ENCODE measurements around the gene LHX3.

The LHX3 gene

DNA sequence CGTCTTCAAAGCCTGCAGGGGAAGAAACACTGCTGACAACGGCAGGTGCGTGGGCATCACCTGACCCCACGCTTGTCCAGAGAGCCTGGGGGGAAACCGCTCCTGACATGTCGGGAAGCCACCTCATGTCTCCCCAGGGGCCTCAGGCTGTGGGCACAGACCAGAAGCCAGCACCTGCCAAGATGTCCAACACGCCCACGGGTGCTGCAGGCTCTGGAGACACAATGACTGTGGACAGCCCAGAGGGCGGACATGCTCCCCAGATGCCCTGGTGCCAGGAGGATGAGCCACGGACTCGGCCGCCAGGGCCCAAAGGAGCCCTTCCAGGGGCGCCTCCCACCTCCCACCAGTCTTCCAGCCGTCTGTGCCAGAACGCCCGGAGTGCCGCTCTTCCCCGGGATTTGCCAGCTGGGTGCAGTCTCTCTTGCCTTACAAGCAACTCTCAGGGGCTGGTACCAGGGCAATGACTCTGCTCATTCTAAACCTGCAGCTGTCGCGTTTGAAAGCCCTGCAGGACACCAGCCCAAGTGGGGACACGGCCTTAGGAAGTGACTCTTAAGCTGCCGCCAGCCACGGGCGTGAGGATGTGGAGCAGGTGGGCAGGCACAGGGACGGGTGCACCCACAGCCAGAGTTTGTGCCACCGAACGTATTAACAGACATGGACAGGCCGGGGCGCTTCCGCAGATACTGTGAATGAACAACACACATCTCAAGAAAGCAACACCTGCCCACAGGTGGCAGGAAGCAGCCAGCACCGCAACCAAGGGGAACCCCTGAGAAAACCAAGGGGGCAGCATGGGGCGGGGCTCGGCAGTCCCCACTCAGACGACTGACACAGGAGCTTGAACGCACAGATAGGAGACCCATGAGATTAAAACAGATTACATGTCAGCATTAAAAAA lies 6.8 kb upstream of the LHX3 start:
- in situ Hi-C loops (cut with HindIII; ENCODE audit: low sequenced_read_pairs), result no loop called here

GRCh38 chr9:136211006-136211405 lies 6.1 kb upstream of the LHX3 start:
- in situ Hi-C loops (cut with HindIII; ENCODE audit: low sequenced_read_pairs), result no loop called here

DNA sequence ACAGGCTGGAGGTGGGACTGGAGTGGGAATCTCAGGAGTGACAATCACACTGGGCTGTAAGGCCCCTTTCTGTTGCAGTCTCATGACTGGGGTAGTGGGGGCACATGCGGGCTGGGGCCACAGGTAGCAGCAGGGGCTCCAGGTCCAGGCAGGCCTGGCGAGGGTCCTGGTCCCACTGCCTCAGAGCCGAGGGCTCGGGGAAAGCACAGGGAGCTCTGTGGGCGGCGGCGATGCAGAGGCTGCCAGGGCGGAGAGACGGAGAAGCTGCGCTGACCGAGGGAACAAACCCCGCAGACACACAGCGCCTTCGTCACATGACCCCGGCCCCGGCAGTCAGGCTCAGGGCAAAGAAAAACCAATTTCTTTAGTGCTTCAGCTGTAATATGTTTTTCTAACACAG lies 5.3 kb upstream of the LHX3 start:
- in situ Hi-C loops (cut with HindIII; ENCODE audit: low sequenced_read_pairs), result no loop called here

DNA sequence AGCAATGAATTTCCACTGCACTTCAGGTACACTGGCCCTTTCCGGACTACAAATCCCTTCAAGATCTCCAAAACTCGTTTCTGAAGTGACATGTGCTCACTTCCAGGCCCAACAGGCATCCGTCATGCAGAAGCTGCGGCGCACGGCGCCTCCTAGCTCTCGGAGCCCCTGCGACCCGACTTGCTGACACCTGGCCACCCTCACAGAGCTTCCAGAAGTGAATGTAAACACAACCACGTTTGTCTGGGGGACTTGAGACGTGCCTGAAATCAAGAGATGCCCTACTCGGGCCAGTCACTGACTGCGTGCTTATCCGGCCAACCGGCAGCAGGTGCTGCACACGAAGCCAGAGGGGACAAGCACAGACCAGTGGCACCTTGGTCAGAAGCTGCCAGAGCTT lies 4.9 kb upstream of the LHX3 start:
- in situ Hi-C loops (cut with HindIII; ENCODE audit: low sequenced_read_pairs), result loop anchor here (5.0 kb wide), 1 partner anchor 68 kb away; no protein-coding TSS in a partner anchor

- in situ Hi-C loops (cut with HindIII; ENCODE audit: low sequenced_read_pairs), result loop anchor here (5.0 kb wide), 1 partner anchor 68 kb away; no protein-coding TSS in a partner anchor
These were observed 4.3 kb upstream of the LHX3 start for GRCh38 chr9:136209232-136209631.

DNA sequence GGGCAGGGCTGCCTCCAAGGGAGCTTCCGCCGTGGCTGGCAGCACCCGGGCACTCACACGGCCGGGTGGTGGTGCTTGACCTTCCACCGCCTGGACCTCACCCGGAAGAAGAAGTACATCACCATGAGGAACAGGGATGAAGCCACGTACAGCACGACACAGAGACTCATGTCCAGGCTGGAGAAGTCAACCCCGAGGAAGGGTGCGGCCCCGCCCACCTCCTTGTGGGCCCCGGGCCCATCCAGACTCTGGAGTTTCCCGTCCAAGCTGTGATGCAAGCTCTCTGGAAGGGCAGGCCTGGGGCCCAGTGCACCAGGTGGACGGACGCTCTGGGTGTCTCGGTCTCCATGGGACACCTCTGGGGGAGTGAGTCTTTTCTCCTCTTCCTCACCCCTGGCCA lies 3.7 kb upstream of the LHX3 start:
- in situ Hi-C loops (cut with HindIII; ENCODE audit: low sequenced_read_pairs), result loop anchor here (5.0 kb wide), 1 partner anchor 69 kb away; no protein-coding TSS in a partner anchor

GRCh38 chr9:136207616-136208015 lies 2.7 kb upstream of the LHX3 start:
- in situ Hi-C loops (cut with HindIII; ENCODE audit: low sequenced_read_pairs), result loop anchor here (5.0 kb wide), 1 partner anchor 70 kb away; no protein-coding TSS in a partner anchor

GRCh38 chr9:136206602-136207275 lies 1.8 kb upstream of the LHX3 start:
- in situ Hi-C loops (cut with HindIII; ENCODE audit: low sequenced_read_pairs), result loop anchor here (5.0 kb wide), 1 partner anchor 71 kb away; no protein-coding TSS in a partner anchor

GRCh38 chr9:136205707-136205992 lies 722 bp upstream of the LHX3 start:
- in situ Hi-C loops (cut with HindIII; ENCODE audit: low sequenced_read_pairs), result loop anchor here (5.0 kb wide), 1 partner anchor 72 kb away; no protein-coding TSS in a partner anchor

DNA sequence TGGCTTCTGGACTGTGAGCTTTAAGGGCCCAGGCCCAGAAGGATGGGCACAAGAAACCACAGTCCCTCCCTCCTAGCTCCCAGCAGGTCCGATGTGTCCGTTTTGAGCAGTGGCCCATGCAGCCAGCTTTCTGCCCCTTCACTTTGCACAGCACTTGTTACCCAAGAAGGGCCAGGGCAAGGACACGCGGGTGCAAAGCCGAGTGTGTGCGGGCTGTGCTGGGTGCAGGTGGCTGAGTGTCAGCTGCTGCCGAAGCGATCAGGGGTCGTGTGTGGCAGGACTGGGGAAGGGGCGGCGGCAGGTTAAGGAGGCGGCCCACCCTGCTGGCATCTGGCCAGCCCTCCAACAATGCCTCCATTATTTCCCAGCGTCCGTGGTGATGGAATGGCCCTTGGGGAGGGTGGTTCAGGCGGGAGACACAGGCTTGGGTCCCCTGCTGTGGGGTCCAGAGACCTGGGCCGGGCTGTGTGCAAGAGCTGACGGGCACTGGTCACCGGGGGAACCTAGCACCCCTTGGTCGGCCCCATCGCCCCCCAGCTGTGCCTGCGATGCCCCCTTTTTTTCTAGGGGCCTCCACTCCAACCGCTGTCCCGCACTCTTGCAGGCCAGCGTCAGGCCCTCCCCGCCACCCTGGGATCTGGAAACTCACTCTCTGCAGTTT lies 653 bp downstream of the LHX3 start:
- in situ Hi-C loops (cut with HindIII; ENCODE audit: low sequenced_read_pairs), result no loop called here

GRCh38 chr9:136203408-136204144 lies 1.4 kb downstream of the LHX3 start:
- in situ Hi-C loops (cut with HindIII; ENCODE audit: low sequenced_read_pairs), result no loop called here

DNA sequence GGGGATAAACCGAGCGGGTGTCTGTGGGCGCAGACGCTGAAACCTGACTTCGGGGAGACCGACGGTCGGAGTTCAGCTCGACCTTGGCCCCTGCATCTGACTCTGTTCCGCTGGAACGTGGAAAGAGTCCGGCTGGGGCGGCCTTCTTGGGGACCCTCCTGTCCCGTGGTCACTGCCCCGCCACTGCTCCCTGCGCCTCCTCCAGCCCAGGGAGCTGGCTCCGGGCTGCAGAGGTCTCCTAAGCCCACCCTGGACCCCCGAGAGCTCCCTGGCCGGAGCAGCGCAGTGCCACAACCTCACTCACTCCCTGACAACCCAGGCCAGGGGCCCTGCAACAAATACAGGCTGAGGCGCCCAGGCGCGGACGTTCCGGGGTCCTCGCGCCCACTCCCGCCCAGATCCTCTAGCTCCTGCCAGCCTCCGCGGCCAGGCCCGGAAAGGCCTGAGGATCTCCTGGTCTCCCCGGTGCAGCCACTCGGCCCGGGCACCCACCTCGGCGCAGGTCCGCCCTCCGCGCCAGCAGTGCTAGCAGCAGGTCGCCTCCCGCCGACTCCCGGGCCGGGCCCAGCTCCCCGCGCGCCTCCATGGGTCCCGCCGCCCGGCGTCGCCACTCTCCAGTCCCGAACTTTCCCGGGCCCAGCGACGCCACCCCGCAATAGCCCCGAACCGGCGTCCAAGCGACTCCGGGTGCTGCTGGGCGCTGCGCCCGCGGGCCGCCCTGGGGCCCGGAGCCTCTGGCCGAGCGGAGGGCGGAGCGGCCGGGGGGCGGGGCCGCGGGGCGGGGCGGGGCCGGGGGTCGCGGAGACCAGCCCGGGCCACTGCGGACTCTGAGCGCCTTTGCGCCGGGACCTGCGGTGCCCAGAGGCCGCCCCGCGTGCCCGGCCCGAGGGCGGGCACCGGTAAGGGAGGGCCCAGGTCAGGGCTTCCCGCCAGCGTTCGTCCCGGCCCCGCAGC lies 2.2 kb downstream of the LHX3 start:
- in situ Hi-C loops (cut with HindIII; ENCODE audit: low sequenced_read_pairs), result no loop called here

- in situ Hi-C loops (cut with HindIII; ENCODE audit: low sequenced_read_pairs), result no loop called here
These were observed 3.1 kb downstream of the LHX3 start for GRCh38 chr9:136201609-136202453.

DNA sequence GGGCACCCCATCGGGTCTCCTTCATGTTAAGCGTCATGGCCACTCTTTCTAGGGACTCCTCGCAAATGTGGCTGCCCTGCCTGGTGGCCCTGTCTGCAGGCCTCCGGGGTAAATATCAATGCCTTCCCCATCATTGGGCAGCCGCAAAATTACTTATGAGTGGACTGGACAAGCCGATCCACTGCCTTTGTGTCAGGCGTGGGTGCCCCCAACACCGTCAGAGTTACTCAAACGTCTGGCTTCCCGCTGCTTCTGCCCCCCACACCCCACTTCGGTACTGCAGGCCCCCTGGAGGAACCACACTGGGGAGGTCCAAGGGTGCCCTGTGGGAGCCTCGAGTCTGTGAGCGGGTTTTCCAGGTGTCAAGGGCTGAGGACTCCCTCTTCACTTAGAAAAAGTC lies 3.8 kb downstream of the LHX3 start:
- in situ Hi-C loops (cut with HindIII; ENCODE audit: low sequenced_read_pairs), result no loop called here

- in situ Hi-C loops (cut with HindIII; ENCODE audit: low sequenced_read_pairs), result no loop called here
These were observed 4.5 kb downstream of the LHX3 start for GRCh38 chr9:136200424-136200823.

GRCh38 chr9:136199391-136200288 lies 5.3 kb downstream of the LHX3 start:
- in situ Hi-C loops (cut with HindIII; ENCODE audit: low sequenced_read_pairs), result no loop called here

DNA sequence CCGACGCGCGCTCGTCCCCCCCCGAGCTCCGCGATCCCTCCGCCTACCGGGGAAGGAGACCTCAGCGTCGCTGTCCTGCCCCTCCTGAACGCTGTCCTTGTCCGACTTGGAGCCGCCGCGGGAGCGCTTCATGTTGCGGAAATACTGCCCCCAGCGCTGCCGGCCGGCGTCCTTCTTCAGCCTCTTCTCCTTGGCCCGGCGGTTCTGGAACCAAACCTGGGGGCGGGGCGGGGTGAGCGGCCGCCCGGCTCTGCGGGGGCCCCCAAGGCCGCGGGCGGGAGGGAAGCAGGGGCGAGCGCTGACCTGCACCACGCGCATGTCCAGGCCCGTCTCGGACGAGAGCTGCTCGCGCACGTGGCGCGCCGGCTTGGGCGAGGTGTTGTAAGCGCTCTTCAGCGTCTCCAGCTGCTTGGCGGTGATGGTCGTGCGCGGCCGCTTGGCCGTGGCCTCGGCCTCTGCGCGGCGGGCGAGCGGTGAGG lies 6.3 kb downstream of the LHX3 start:
- in situ Hi-C loops (cut with HindIII; ENCODE audit: low sequenced_read_pairs), result no loop called here
